ENCODE results near the gene MCF2L2.

Gene MCF2L2

DNA sequence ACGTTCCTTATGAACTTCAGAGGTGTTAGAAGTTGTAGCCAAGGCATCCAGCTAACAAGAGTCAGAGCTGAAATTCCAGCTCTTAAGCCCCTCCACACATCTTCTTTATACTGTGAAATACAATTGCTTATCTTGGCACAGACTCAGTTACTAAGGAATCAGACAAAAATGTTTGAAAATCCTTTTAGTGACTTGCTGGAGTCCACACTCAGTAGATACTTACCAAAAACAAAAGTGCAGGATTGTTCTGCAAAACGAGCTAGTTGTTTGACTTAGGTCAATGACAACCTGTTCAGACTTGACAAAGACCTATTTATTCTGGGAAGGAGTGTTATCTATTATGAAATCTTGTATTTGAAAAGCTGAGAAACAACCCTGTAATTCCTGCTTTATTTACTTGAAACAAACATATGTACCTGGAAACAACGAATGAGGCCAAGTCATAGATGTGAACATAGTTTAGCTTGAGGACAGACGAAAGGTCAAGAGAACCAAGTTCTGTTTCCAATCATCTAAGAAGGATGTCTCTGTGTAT, 136.9 kb downstream of the MCF2L2 start:
- DNase-seq (ENCODE audit: low read depth): no peak

DNA sequence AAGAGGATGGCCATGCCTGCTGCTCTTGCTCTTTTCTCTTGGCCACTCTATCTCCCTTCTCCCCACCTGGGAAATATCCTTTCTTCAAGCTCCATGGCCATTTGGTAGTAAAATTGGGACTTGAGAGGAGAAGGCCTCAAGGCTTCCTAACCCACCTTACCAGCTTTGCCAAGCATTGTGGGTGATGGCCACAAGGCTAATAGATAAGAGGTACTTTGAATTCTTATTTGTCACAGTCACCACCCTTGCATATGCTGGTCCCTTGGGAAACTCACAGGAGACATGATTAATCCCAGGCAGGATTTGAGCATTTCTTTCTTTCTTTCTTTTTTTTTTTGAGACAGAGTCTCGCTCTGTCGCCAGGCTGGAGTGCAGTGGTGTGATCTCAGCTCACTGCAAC, 138.2 kb downstream of the MCF2L2 start:
- no peak for DNase-seq (ENCODE audit: low read depth)

DNA sequence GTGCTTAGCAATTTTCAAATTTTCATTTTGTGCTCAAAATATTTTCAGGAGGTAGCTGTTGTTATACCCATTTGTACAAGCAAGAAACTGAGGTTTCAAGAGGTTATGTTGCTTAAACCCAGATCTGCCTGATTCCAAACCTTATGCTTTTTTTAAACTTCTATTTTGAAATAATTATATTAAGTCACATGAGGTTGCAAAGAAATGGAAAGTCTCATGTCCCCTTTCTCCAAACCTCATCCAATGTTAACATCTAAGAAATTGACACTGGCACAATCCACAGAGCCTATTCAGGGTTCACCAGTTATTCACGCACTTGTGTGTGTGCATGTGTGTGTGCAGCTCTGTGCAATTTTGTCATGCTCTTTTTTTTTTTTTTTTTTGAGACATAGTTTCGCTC, 140.3 kb downstream of the MCF2L2 start:
- no peak for DNase-seq (ENCODE audit: low read depth)

DNA sequence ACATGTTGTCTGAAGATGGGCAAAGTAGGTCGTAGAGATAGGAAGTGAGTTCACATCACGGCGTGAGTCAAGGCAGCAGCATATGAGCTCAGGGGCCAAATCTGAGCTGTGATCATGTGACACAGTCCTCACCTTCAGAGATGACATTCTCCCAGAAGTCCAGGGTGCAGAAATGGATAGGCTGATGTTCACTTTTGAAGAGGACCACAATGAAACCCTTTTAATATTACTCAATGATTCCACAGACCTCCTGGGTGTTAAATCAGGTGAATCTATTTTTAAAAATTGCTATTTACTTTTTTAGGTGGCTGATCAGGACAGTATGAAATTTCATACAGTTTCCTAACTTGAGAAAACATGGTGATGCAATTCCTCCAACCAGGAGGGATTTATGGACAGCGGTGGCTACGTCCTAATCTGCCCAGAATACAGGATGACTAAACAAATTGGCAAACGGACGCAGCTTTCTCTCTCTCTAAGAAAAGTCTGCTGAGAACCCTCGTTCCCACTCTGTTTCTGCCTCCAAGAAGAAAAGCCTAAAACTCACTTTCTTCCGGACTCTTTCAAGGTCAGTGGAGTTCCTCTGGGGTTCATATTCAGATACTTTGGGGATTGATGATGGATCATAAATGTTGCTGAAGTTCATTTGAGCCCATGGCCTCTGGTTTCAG, 141.0 kb downstream of the MCF2L2 start:
- no peak for DNase-seq (ENCODE audit: low read depth)

DNA sequence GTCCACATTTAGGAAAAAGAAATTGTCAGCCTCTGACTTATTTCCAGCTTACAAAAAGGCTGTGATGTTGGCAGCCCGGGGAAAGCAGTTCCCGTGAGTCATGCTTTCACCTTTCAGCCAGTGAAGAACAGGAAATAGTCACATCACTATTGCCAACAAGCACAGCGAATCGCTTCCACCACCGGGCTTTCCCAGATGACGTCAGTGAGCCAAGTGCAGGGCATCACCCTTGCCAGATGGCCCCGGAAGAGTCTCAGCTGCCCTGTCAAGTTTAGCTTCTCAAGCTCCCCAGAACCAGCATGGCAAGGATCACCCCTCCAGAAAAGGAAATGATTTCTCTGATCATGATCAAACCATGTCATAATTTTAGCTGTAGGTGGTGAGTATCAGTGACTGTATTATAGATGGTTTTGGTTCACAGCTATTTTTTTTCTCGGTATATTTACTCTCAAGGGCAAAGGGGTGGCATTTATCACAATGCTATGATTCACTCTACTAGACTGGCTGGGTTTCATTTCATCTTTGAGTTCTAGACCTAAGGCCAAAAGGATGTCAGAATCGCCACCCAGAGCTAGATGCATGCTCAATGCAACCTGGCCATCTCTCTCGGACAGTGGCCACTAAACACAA, 142.5 kb downstream of the MCF2L2 start:
- peak; percentile 75 for DNase-seq (ENCODE audit: low read depth)

DNA sequence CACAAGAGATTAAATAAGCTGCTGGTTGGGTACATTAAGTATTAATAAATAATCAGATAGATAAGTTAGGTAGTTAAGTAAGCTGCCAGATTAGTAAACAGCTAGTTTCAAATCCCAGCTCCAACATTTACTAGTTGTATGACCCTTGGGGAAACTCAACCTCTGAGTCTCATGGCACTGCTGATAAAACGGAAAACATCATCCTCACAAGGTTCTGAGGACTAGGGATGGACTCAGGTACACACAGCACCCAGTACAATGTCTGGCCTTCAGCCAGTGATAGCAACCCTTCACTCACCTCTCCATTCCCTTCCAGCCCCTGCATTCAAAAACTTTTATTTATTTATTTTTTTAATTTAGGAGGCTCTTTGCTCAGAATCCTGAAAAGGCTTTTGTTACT, 143.1 kb downstream of the MCF2L2 start:
- DNase-seq (ENCODE audit: low read depth): no peak

DNA sequence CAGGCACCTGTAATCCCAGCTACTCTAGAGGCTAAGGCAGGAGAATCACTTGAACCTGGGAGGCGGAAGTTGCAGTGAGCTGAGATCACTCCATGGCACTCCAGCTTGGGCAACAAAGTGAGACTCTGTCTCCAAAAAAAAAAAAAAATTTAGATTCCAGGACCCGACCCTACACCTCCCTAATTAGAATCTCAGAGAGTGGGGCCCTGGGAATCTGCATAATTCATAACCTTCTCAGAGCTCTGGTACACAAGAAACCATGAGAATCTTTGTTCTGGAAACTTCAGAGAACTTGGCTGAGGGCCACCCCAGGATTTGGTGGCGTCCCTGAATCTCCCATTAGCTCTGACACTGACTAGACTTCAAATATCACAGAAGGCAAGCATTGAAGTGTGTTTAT, 143.8 kb downstream of the MCF2L2 start:
- DNase-seq (ENCODE audit: low read depth): no peak

DNA sequence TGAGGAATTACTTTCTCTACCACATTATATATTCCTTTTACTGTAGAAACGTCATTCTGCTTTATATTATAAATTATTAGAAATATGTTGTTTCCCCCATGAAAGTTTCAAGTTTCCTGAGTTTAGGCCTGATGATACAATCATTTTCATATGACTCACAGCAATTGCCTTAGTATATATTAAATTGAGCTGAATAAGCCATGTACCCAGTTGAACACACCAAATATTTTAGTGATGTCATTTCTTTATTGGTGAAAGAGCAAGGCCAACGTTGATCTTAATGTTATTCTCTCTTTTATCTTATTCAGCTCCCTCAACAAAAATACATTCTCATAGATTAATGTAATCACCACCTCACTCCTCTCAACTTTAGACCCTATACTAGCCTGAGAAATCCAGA, 144.5 kb downstream of the MCF2L2 start:
- DNase-seq (ENCODE audit: low read depth): no peak

DNA sequence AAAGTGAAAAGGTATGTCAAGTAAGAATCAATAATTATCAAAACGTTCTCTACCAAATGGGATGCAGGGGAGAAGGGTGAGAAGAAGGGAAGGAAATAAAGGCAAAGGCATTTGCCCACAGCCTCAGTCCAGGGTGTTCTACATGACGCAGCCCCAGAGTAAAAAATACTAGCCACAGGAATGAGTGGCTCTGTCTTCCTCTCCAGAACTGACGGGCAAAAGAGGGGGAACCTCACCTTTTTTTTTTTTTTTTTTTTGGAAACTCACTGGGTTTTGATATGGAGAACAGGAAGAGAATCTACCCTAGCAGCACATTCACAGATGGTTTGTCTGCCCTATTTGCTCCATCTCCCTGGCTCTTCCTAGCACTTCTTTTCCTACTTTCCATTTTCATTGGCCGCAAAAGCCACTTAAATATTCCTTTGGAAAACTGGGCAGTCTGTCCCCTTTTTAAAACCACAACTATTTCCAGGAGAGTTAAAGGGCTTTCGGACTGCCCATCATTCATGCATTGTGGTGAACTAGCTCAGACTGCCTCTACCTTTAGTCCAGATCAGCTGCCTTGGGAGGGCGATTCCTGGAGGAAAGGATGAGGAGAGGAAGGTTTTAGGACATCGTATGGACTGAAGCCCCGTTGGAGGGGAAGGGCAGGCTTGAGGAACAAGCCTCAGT, 147.2 kb downstream of the MCF2L2 start:
- no peak for DNase-seq (ENCODE audit: low read depth)

DNA sequence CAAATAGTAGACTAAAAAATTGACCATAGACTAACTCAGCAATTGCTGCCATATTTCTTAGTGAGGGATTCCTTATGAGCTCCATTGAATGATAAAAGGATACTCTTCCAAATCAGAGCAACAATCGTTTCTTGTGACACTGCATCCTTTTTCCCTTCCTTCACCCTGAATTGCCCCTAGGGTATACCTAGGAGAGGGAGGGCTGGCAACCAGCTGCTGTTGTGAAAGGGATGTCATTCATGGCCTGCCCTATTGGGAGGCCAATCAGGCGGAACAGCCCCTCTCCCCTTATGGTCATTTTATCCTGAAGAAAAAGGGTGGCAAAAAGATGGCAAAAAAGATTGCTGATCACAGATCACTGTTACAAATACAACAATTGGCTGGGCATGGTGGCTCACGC, 149.0 kb downstream of the MCF2L2 start:
- no peak for DNase-seq (ENCODE audit: low read depth)

DNA sequence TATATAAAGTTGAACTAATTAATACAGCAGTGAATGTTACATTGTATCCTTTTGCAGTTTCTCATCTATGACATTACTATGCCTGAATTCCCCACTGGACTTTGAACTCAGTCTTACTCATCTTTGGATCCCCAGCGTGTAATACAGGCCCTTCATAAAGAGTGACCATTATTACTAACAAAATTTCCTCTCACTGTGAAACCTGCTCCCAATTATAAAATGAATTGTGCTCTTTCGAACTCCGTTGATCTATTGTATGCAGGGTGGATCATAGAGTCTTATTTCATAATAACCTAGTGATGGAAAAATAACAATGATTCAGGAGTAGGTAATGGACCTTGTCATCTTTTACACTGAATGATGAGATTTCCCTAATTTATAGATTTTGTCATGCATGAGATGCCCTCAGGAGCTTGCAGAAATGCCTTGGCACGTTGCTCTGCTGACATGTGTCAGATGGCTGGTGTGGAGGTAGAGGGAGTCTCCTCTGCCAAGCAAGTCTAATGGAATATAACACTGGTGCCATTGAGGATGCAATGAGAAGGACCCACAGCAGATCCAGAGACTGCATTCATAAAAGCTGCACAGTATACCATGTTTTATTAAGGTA, 149.8 kb downstream of the MCF2L2 start:
- DNase-seq (ENCODE audit: low read depth): no peak

DNA sequence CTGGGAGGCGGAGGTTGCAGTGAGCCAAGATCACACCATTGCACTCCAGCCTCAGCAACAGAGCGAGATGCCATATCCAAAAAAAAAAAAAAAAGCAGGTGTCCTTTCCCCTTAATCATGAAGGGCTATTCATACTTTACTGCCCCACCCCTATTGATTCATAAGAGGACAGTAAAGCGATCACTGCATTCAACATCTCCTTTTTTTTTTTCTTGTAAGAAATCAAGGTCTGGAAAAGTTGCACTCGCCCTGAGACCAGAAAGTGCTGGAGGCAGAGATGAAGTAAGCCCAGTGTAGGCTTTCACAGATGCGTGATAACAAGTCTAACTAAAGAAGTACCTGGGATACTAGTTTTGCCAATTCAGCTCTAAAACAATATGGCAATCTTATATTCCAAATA, 151.2 kb downstream of the MCF2L2 start:
- DNase-seq (ENCODE audit: low read depth): no peak

DNA sequence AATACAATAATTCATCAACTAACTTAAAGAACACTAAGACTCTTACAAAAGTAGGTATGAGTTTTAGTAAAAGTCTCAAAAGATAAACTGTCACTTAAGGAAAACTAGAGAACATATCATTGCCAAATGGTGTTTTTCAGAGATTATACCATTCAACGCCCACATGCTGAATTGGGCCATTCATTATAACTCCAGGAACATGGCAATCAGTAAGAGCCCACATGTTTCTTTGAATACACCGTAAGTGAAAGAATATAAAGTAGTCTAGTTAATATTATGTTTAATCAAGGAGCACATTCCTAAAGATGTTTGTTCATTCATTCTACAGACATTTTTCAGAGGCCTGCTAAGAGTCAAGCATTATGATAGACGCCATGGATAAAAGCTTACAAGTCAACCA, 152.5 kb downstream of the MCF2L2 start:
- no peak for DNase-seq (ENCODE audit: low read depth)

DNA sequence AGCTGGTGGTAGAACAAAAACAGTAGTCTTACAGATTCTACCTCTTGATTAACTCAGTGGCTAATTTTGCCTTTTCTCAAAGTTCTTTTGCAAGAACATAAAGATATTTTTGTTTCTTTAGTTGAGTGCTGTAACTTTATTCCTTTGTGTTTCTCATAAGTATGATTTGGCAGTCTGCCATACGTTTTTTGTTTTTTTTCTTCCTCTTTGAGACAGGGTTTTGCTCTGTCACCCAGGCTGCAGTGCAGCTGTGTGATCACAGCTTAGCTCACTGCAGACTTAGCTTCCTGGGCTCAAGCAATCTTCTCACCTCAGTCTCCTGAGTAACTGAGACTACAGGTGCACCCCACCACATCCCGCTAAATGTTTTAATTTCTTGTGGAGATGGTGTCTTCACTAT, 153.0 kb downstream of the MCF2L2 start:
- DNase-seq (ENCODE audit: low read depth): no peak

DNA sequence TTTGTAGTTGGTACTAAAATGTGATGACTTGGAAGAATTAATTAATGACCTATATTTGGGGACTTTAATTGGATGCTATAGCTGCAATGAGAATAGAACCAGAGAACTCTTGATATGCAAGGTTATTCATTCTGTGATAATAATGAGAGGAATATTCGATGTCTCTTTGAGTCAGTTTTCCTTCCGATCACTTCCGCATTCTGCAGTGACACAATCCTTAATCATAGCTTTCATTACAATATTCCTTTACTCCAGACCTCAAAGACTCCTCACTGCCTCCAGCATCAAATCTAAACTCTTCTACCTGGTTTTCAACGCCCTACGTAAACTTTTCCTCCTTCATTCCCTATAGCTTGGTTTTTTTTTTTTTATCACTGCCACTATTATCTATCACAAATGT, 153.8 kb downstream of the MCF2L2 start:
- DNase-seq (ENCODE audit: low read depth): no peak

DNA sequence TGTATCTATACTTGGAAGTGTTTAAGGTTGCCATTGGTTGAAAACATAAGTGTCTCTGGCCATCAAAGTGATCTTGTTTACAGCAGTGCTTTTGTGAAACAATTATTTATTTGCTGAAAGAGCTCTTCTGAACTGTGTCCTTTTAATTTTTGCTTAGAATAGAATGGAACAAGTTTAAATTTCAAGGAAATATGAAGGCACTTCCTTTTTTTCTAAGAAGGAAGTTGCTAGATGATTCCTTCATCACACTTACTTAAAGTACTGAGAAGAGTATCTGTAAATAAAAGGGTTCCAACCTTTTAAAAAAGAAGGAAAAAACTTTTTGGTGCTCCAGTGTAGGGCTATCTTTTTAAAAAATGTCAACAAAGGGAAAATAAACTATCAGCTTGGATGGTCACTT, 155.6 kb downstream of the MCF2L2 start:
- no peak for DNase-seq (ENCODE audit: low read depth)

DNA sequence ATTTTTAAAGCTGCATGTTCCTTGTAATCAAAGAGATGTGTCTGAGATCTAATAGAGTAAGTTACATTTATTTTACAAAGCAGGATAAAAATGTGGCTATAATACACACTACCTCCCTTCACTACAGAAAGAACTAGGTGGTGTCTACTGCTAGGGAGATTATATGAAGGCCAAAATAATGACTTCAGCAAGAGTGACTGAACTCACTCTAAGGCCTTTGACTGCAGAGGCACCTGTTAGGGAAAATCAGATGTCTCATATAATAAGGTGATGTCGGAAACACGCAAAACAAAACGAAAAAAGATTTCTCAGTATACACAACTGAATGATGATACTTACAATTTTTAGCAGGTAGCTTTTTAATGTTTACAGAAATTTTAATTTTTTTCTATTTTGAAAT, 156.3 kb downstream of the MCF2L2 start:
- DNase-seq (ENCODE audit: low read depth): no peak

DNA sequence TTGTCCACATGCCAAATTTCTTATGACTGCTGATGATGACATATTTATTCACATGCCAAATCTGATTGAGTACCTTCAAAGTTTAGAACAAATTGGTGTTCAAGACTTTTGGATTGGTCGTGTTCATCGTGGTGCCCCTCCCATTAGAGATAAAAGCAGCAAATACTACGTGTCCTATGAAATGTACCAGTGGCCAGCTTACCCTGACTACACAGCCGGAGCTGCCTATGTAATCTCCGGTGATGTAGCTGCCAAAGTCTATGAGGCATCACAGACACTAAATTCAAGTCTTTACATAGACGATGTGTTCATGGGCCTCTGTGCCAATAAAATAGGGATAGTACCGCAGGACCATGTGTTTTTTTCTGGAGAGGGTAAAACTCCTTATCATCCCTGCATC, 158.1 kb downstream of the MCF2L2 start:
- DNase-seq (ENCODE audit: low read depth): no peak

DNA sequence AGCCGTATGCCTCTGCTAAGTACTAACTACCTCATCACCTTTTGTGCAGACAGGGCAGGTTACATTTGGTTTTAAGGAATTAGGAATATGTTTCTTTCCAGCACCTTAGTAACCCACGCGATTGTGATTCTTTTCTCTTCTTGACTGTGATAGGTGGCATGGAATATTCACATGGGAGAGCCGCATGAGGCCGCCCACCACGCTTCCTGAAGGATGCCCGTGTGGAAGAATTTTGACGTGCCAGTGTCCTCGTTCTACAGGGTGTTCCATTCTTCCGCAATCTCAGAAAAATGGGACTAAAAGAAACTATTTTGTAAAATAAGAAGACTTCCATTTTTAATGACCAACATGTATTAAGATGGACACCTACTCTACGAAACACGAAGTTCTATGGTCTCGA, 159.1 kb downstream of the MCF2L2 start:
- DNase-seq (ENCODE audit: low read depth): no peak

DNA sequence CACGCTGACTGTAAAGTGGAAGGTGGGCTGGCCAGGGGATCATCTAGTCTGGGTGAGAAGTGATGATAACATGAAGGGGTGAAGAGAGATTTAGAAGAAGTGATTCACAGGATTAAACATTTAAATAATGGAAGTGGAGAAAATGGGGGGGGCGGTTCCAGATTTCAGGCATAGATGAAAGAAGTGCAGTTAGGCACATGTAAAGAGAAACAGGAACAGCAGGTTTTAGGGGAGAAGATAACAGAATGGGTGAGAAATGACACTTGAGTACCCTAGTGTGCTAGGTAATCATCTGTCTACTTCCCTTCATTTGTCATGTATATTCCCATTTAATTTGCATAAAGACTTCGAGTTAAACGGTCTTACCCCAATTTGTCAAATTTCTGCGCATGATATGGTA, 160.1 kb downstream of the MCF2L2 start:
- no peak for DNase-seq (ENCODE audit: low read depth)

DNA sequence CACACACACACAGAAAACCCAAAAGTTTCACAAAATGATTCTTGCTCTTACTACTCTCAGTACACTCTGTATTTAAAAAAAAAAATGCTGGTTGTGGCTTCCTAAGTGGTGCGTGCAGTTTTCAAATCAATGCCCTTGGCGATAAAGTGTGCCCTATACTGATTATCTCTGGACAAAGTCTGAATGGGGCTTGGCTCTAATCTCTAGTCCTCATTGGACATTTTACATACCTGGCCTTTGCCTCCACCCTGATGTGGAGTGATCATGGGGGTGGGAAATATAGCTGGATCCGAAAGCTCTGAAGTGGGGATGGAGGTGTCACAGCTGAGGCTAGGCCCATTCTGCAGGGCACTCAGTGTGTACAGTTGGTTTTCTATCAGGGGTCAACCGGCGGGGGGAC, 161.3 kb downstream of the MCF2L2 start:
- no peak for DNase-seq (ENCODE audit: low read depth)

DNA sequence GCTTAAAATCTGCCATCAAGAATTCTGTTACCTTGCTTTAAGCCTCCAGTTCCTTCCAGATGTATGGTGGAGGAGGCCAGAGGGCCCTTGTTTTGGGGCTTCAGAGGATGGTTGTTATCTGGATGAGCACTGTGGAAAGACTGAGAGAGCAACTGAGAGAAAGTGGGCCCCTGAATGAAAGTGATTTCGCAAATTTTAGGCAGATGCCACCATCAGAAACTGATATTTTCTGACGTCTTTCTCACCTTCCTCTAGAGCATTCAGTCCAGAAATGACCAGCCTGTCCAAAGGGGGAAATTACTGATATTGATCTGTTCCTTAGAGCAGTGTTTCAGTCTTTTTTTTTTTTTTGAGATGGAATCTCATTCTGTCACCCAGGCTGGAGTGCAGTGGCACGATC, 162.0 kb downstream of the MCF2L2 start:
- DNase-seq (ENCODE audit: low read depth): no peak

DNA sequence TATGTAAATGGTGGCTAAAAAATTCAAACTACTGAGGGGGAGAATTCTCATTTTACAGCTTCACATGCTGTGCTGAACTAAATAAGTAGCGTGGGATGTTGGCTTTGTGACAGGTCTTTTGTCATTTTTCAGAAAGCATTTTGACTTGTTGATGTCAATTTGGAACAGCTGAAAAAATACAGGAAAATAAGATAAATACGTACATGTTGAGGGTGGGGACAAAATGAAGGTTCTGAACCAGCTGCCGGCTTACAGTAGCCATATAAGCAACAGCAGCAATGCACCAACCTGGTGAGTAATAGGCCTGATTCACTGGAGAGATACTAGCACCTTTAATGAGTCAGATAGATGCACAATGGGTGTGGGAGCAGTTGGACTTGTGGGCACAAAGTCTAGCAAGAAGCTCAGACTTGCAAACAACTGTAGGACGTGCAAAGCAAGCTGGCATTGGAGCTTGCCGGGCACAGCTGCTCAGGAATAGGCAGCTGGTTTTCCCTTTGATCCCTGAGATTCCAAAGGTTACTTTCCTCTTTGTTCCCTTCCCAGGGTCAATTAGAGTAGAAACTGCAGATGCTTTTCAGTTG, 162.5 kb downstream of the MCF2L2 start:
- no peak for DNase-seq (ENCODE audit: low read depth)
